IPS-18a (cell line): ENCODE results near the gene TNS1.
"Not testable (repeated sequence)": the region's sequence is repeated elsewhere in the genome, so short reads cannot be mapped to it uniquely, and the experiment has no call there.

Source experiments
- H3K27ac ChIP-seq: one replicate; pipeline ENCODE4 v1.5.1; 2013; ENCODE audit warnings: low read length
- H3K27me3 ChIP-seq: one replicate; pipeline ENCODE4 v1.6.1; 2013; ENCODE audit warnings: mild to moderate bottlenecking, low read length; ENCODE audit not compliant: control insufficient read depth, insufficient read depth
- H3K36me3 ChIP-seq: one replicate; pipeline ENCODE4 v1.6.1; 2013; ENCODE audit warnings: low read depth, low read length; ENCODE audit not compliant: control insufficient read depth
- H3K4me1 ChIP-seq: one replicate; pipeline ENCODE4 v1.6.1; 2013; ENCODE audit warnings: low read depth, low read length; ENCODE audit not compliant: control insufficient read depth
- H3K4me3 ChIP-seq: one replicate; pipeline ENCODE4 v1.5.1; 2013; ENCODE audit warnings: low read length
- H3K9ac ChIP-seq: one replicate; pipeline ENCODE4 v1.6.1; 2013; ENCODE audit warnings: mild to moderate bottlenecking, low read length, moderate library complexity
- H3K9me3 ChIP-seq: one replicate; pipeline ENCODE4 v1.6.1; 2013; ENCODE audit warnings: low read depth, low read length; ENCODE audit not compliant: control insufficient read depth

Gene TNS1

DNA sequence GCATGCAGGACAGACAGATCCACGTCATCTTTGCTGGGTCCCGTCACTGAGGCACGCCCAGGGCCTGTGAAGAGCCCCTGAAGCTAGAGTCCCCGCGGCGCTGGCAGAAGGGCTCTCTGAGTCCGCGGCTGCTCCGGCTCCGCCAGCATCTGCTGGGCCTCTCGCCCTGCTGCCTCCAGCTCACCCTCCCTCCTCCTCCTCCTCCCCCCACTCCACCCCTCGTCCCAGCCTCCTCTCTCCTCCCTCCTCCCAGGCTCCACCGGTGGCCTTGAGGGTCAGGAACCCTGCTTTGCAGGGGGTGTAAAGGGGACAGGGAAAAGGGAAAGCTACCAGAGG lies at the start of gene TNS1:
TNS1 (minus strand) TSS at position 151 of the 336 bp plus-strand sequence; CDS start at position 28, 123 bp downstream.
- Histone ChIP-seq H3K36me3 (no peaks in the 10 kb centered on the region), H3K27ac (no peak within 1 kb of the TSS), H3K9ac (no peak within 1 kb of the TSS), H3K27me3 (no peaks in the 10 kb centered on the region), H3K9me3 (no peaks in the 10 kb centered on the region), H3K4me1 (peaks cover 7% of the 10 kb centered on the region), H3K4me3 (no peak within 1 kb of the TSS)

DNA sequence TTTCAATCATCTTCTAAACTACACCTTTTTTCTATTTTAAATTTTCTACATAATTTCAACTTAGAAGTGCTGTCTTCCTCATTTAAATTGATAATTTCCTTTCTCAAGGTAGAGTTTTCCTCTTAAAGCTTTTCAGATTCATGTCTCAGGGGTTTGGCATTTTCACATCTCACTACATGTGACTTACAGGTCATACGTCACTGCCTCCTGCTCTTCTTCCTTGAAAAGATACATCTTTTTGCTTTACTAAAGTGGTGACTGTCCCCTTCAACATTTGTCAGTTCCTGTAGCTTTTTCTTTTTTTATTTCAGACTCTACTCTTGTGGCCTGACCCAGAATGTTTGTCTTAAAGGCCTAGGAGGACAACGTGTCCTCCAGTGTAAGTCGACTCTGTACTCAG lies 49.1 kb upstream of the TNS1 start:
- no peaks in the 10 kb centered on the region for H3K27me3 ChIP-seq
- H3K9me3 ChIP-seq, result no peaks in the 10 kb centered on the region
- no peak overlapping the region for H3K27ac ChIP-seq
- H3K36me3 ChIP-seq, result no peaks in the 10 kb centered on the region
- H3K9ac ChIP-seq, result no peak overlapping the region
- no peak overlapping the region for H3K4me3 ChIP-seq
- H3K4me1 ChIP-seq, result no peaks in the 10 kb centered on the region

DNA sequence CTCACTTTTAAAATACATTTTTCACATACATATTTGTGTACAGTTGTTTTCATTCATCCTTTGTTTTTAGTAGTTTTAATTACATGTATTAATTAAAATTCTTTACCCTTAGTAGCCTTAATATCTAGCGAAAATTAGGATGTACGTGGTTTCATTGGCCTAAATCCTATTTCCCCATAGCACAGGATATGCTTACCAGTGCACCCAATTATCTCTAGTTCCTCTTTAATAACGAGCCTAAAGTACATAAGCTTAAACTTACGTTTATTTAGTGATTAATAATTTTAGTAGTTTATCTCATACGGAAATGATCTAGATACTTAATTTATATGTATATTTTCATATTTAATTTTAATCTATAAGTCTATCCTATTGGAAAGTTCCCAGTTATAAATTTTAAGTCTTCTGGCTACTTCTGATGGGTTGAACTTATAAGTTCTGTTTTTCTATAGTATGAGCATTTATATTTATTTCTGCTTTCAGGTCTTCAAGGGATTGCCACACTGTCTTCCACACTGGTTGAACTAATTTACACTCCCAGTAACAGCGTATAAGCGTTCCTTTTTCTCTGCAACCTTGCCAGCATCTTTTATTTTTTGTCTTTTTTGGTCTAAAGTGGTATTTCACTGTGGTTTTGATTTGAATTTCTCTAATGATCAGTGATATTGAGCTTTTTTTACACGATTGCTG lies 44.9 kb upstream of the TNS1 start:
- no peak overlapping the region for H3K27ac ChIP-seq
- no peaks in the 10 kb centered on the region for H3K36me3 ChIP-seq
- H3K9ac ChIP-seq, result no peak overlapping the region
- H3K9me3 ChIP-seq, result no peaks in the 10 kb centered on the region
- H3K4me1 ChIP-seq, result no peaks in the 10 kb centered on the region
- H3K27me3 ChIP-seq, result no peaks in the 10 kb centered on the region
- no peak overlapping the region for H3K4me3 ChIP-seq

DNA sequence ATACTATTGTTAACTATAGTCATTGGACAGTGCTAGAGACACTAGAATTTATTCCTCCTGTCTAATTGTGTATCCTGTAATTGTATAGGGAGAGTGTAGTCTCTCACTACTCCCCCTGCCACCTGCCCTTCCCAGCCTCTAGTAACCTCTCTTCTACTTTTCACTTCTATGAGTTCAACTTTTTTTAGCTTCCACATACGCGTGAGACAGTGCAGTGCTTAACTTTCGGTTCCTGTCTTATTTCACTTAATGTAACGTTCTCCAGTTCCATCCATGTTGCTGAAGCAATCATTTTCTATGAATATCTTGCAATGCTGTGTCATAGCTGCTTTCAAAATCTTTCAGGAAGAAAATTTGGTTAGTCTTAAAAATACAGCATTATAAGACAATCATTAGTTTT lies 43.4 kb upstream of the TNS1 start:
- no peak overlapping the region for H3K9ac ChIP-seq
- H3K27ac ChIP-seq, result no peak overlapping the region
- no peaks in the 10 kb centered on the region for H3K36me3 ChIP-seq
- H3K4me1 ChIP-seq, result no peaks in the 10 kb centered on the region
- no peaks in the 10 kb centered on the region for H3K27me3 ChIP-seq
- no peaks in the 10 kb centered on the region for H3K9me3 ChIP-seq
- no peak overlapping the region for H3K4me3 ChIP-seq

DNA sequence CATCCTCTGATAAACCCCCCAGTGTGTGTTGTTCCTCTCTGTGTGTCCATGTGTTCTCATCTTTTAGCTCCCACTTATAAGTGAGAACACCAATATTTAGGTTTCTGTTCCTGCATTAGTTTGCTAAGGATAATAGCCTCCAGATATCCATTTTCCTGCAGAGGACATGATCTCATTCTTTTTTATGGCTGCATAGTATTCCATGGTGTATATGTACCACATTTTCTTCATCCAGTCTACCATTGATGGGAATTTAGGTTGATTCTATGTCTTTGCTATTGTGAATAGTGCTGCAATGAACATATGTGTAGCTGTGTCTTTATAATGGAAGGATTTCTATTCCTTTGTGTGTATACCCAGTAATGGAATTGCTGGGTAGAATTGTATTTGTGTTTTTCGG lies 41.8 kb upstream of the TNS1 start:
- not testable (repeated sequence) for H3K27me3 ChIP-seq, H3K9ac ChIP-seq, H3K4me3 ChIP-seq, H3K27ac ChIP-seq, H3K9me3 ChIP-seq, H3K4me1 ChIP-seq, H3K36me3 ChIP-seq

DNA sequence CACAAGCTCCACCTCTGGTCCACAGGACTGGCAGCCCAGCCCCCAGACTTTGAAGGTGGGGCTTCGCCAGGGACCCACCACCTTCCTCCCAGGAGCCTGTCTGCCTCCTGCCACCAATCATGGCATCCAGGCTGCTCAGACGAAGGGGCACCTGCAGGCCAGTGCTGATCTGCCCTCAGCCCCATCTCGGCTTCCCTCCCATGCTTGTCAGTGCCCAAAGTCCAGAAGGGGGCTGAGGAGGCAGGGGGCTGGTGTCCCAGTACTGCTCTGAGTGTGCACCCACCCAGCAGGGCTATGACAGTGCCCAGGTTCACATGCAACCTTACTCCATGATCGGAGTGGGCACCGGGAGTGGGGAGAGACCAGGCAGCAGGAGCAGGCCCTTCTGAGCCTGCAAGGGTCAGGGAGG lies 40.9 kb upstream of the TNS1 start:
- Histone ChIP-seq H3K9ac (no peak overlapping the region), H3K27me3 (no peaks in the 10 kb centered on the region), H3K9me3 (no peaks in the 10 kb centered on the region), H3K4me3 (no peak overlapping the region), H3K27ac (no peak overlapping the region), H3K4me1 (no peaks in the 10 kb centered on the region), H3K36me3 (no peaks in the 10 kb centered on the region)

DNA sequence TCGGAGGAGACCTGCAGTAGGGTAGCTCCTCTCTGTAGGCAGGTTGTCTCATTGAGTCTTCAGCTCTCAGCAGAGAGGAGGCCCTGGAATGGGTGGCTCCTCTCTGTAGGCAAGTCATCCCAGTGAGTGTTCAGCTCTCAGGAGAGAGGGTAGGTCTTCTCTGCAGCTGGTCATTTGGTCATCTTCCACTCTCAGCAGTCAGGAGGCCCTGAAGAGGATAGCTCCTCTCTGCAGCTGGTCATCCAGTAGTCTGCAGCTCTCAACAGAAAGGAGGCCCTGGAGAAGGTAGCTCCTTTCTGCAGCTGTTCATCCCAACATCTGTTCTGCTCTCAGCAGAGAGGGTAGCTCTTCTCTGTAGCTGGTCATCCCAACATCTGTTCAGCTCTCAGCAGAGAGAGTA lies 40.3 kb upstream of the TNS1 start:
- Histone ChIP-seq H3K9me3 (no peaks in the 10 kb centered on the region), H3K4me3 (no peak overlapping the region), H3K36me3 (no peaks in the 10 kb centered on the region), H3K27ac (no peak overlapping the region), H3K9ac (no peak overlapping the region), H3K27me3 (no peaks in the 10 kb centered on the region), H3K4me1 (no peaks in the 10 kb centered on the region)

DNA sequence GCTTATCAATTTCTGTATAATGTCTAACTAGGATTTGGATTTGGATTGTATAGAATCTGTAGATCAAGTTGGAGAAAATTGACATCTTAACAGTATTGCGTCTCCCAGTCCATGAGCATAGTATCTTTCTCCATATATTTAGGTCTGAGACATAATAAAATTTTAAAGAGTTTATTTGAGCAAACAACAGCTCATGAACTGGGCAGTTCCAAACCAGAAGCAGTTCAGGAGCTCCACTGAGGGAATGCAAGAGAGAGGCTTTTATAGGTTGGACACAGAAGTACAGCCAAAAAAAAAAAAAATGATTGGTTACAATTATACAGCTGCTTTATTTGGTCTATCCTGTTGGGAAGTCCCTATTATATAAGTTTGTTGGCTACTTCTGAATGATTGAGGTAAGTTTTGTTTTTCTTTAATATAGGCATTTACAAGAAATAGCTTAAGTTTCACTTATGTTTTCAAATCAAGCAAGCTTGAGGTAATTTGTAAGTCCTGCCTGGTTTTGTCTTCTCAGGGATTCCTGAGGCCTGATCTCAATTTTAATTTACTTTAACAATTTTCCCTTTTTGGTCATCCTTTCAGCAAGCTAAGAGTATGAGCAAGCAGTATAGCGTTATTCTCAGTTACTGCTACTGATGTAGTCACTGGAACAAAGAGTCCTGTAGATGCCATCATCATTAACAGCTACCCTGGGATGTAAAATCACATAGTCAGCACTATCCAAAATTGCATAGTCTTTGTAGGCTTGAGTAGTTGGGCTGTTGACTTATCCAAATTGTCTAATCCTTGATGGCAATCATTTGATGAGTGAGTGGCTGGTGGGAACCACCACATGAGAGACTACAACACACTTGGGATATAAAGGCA lies 38.7 kb upstream of the TNS1 start:
- no peaks in the 10 kb centered on the region for H3K4me1 ChIP-seq
- no peak overlapping the region for H3K27ac ChIP-seq
- no peak overlapping the region for H3K9ac ChIP-seq
- H3K36me3 ChIP-seq, result no peaks in the 10 kb centered on the region
- no peak overlapping the region for H3K4me3 ChIP-seq
- H3K9me3 ChIP-seq, result no peaks in the 10 kb centered on the region
- H3K27me3 ChIP-seq, result no peaks in the 10 kb centered on the region

DNA sequence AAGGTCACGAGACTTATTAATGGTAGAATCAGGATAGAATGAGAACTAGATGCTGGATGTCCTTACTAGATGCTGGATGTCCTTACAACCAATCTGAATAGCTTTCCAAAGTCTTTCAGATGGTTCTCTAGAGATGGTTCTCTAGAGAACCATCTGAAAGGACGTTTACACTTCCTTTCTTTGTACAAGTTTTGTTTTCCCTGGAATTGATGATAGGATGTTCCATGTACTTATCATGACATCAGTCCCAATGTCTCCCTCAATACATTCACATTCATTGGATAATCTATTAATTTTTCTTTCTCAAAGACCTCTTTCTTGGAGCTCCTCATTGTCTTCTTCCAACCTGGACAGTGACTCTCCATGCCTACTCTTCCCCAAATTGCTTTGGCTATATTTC lies 38.1 kb upstream of the TNS1 start:
- H3K27ac ChIP-seq, result no peak overlapping the region
- no peak overlapping the region for H3K9ac ChIP-seq
- H3K27me3 ChIP-seq, result no peaks in the 10 kb centered on the region
- no peaks in the 10 kb centered on the region for H3K4me1 ChIP-seq
- no peaks in the 10 kb centered on the region for H3K9me3 ChIP-seq
- H3K36me3 ChIP-seq, result no peaks in the 10 kb centered on the region
- H3K4me3 ChIP-seq, result no peak overlapping the region

DNA sequence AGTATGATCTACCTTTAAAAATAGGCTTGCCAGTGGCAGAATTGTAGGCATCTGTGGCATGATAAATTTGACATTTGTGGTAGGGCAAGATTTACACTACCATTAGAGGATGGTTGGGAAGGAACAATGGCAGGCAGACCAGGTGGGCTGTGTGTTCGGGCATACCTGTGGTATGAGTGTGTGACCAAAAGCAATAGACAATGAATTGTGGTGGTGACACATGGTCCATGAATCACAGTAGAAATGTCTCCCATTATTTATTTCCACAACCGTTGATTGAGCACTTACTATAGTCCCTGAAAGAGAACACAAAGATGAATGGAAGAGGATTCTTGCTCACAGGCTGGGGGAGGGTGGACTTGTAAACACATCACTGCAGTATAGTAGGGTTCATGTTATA lies 36.4 kb upstream of the TNS1 start:
- H3K9me3 ChIP-seq, result no peaks in the 10 kb centered on the region
- H3K9ac ChIP-seq, result no peak overlapping the region
- peaks cover 5% of the 10 kb centered on the region for H3K27me3 ChIP-seq
- no peaks in the 10 kb centered on the region for H3K4me1 ChIP-seq
- no peaks in the 10 kb centered on the region for H3K36me3 ChIP-seq
- no peak overlapping the region for H3K27ac ChIP-seq
- no peak overlapping the region for H3K4me3 ChIP-seq

DNA sequence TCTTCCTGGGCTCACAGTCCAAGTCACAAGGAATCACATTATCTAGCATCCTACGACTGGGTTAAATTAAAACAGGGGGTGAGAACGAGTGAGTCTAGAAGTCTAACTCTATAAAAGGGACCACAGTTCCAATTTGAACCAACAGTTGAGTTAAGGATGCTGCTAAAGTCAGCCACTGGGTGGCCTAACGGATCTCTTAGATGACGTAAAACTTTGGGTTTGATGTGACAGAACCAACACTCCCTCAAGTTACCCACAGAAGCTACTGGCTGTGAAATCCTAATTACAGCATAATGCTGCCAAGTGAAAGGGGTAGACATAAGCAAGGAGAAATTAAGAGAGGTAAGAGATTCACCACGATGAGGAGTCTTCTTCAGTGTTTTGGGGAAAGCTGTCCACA lies 33.6 kb upstream of the TNS1 start:
- no peak overlapping the region for H3K27ac ChIP-seq
- H3K4me3 ChIP-seq, result no peak overlapping the region
- no peaks in the 10 kb centered on the region for H3K36me3 ChIP-seq
- H3K9me3 ChIP-seq, result no peaks in the 10 kb centered on the region
- no peak overlapping the region for H3K9ac ChIP-seq
- H3K27me3 ChIP-seq, result peaks cover 28% of the 10 kb centered on the region
- no peaks in the 10 kb centered on the region for H3K4me1 ChIP-seq
